NB4 (cell line): ENCODE results near the gene VPS8.
"Not testable (repeated sequence)": the region's sequence is repeated elsewhere in the genome, so short reads cannot be mapped to it uniquely, and the experiment has no call there.

Experiments
- DNase-seq: peaks from one replicate; pipeline ENCODE4 v3.0.0; 2010; ENCODE audit warnings: low read depth
- H3K4me3 ChIP-seq: one replicate; pipeline ENCODE4 v1.5.1; 2011; ENCODE audit warnings: mild to moderate bottlenecking, low read depth, low read length, moderate library complexity
- MYC ChIP-seq: IDR thresholded peaks from 2 replicates; pipeline ENCODE4 v1.6.1; 2011; ENCODE audit warnings: low read depth, low read length
- POLR2A ChIP-seq: IDR thresholded peaks from 2 replicates; pipeline ENCODE4 v1.6.1; 2011; ENCODE audit warnings: mild to moderate bottlenecking; ENCODE audit not compliant: insufficient read length; ENCODE audit errors: extremely low read depth
- TF ChIP-seq, protein P1 (sequence below): IDR thresholded peaks from 2 replicates; pipeline ENCODE4 v1.6.1; 2011; ENCODE audit warnings: low read depth, low read length
- TF ChIP-seq, protein P2 (sequence below): IDR thresholded peaks from one replicate; pipeline ENCODE4 v1.5.1; 2012; ENCODE audit warnings: low read depth, low read length

The VPS8 gene

DNA sequence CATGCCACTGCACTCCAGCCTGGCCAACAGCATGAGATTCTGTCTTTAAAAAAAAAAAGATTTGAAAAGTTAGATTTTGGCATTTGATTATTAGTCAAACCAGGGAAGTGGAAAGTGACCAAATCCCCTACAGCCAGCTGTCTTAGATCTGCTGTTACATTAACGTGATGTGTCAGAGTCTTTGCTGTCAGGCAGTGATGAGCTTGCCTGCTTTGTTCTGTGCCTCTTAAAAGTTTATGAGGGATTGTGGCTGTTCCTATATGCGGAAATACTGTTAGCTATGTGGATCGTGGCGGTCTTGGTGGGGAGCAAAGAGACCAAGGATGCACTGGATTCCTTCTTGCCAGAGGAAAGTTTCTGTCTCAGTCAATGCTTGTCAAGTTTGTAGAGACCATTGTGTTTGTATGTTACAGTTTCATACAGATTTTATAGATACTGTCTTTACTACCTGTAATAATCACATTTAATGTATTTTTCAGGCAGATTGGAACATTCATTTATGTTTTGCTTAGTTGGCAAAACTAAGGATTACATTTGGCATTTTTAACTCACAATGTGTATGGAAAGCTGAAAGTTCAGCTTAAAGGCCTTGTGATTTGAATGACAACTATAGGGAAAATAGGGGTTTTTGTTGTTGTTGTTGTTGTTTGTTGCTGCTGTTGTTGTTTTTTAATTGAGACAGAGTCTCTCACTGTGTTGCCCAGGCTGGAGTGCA lies 137.4 kb downstream of the VPS8 start:
- TF ChIP-seq, protein P1, sequence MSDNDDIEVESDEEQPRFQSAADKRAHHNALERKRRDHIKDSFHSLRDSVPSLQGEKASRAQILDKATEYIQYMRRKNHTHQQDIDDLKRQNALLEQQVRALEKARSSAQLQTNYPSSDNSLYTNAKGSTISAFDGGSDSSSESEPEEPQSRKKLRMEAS: no peak
- TF ChIP-seq, protein P2, sequence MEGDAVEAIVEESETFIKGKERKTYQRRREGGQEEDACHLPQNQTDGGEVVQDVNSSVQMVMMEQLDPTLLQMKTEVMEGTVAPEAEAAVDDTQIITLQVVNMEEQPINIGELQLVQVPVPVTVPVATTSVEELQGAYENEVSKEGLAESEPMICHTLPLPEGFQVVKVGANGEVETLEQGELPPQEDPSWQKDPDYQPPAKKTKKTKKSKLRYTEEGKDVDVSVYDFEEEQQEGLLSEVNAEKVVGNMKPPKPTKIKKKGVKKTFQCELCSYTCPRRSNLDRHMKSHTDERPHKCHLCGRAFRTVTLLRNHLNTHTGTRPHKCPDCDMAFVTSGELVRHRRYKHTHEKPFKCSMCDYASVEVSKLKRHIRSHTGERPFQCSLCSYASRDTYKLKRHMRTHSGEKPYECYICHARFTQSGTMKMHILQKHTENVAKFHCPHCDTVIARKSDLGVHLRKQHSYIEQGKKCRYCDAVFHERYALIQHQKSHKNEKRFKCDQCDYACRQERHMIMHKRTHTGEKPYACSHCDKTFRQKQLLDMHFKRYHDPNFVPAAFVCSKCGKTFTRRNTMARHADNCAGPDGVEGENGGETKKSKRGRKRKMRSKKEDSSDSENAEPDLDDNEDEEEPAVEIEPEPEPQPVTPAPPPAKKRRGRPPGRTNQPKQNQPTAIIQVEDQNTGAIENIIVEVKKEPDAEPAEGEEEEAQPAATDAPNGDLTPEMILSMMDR: no peak
- TF ChIP-seq MYC: no peak
- no peak for DNase-seq
- H3K4me3 ChIP-seq: no peak overlapping the region

DNA sequence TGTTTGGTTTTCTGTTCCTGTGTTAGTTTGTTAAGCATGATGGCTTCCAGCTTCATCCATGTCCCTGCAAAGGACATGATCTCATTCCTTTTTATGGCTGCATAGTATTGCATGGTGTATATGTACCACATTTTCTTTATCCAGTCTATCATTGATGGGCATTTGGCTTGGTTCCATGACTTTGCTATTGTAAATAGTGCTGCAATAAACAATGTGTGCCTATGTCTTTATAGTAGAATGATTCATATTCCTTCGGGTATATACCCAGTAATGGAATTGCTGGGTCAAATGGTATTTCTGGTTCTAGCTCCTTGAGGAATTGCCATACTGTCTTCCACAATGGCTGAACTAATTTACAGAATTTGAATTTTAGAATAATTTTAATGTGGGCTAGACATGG lies 138.8 kb downstream of the VPS8 start:
- DNase-seq: not testable (repeated sequence)

DNA sequence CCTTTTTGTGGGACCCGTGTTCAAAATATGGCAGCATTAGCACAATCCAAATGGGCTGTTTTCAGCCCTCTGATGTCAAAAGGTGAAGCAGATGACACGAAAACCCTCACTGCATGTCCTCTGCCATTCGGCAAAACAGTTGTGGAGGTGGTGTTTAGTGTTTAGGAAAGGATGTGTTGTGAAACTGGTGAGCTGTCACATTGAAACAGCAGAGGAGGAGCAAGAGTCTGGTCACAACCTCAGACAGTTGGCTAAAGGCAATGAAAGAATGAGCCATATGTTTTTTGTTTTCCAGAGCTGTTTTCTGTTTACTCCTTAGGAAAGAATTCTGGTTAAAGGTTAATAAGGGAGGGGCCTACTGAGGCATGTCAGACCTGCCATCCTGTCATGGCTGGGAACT lies 140.7 kb downstream of the VPS8 start:
- TF ChIP-seq, protein P1: no peak
- TF ChIP-seq MYC: no peak
- TF ChIP-seq, protein P2: no peak
- no peak for TF ChIP-seq POLR2A
- H3K4me3 ChIP-seq: no peak overlapping the region
- peak; percentile 15 for DNase-seq

More for the DNA sequence above, 138.8 kb downstream of the VPS8 start:
- H3K4me3 ChIP-seq: not testable (repeated sequence)

DNA sequence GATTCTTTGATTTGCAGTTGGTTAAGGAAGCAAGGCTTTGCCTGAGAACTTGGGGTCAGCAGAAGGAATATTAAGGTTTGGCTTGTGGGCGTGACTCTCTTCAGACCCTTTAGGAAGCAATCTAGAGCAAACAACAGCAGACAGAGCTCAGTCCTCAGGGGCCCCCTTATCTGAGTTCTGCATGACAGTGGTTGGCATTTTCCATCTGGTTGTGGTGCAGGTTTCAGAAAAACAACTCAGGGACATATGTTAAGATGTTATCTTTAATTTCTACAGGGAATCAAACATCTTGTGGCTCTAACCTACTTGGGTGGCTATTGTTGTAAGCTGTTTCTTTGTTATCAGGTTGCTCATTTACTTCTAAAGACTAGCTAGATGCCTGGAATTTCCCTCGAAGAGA lies 141.4 kb downstream of the VPS8 start:
- H3K4me3 ChIP-seq: no peak overlapping the region
- TF ChIP-seq MYC: no peak
- TF ChIP-seq POLR2A: no peak
- TF ChIP-seq, protein P1: no peak
- TF ChIP-seq, protein P2: no peak
- peak; percentile 24 for DNase-seq

DNA sequence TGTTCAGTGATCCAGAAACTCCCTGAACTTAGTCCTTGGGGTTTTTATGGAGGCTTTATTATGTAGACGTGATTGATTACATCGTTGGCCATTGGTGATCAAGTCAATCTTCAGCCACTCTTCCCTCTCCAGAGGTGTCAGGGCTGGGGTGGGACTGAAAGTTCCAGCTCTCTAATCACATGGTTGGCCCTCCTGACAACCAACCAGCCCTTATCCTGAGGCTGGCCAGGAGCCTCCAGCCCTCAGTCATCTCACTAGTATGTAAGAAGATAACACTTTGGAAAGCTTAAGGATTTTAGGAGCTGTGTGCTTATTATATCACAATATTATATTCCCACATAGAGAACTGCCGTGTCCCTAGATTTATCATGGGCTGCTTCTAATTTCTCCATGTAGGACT lies 142.3 kb downstream of the VPS8 start:
- TF ChIP-seq, protein P2: no peak
- TF ChIP-seq, protein P1: no peak
- TF ChIP-seq POLR2A (no peak), MYC (no peak)
- no peak for DNase-seq
- no peak overlapping the region for H3K4me3 ChIP-seq

DNA sequence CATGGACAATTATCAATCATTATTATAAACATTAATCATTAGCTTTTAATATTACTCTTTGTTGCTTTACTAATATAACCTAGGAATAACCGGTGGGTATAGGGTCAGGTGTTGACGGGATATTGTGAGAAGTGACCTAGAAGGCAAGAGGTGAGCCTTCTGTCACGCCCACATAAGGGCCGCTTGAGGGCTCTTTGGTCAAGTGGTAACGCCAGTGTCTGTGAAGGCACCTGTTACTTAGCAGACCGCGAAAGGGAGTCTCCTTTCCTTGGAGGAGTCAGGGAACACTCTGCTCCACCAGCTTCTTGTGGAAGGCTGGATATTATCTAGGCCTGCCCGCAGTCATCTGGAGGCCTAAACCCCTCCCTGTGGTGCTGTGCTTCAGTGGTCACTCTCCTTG lies 142.9 kb downstream of the VPS8 start:
- H3K4me3 ChIP-seq, DNase-seq: not testable (repeated sequence)
